ENCODE results near the gene PTTG1IP.

PTTG1IP gene

GRCh38 chr21:44818640-44819011 lies 54.9 kb downstream of the PTTG1IP start:
- Histone ChIP-seq H3K14ac (ENCODE audit: low read length) (peak overlapping the region; percentile 94), H4K8ac (ENCODE audit: low read depth, low read length) (peak overlapping the region; percentile 98), H3K9me3 (ENCODE audit: insufficient read depth, low read depth, low read length) (peaks cover 30% of the 10 kb centered on the region), H3K27me3 (ENCODE audit: insufficient read depth, low read length) (no peaks in the 10 kb centered on the region), H3K18ac (ENCODE audit: low read length) (peak overlapping the region; percentile 94), H4K12ac (ENCODE audit: low read depth, low read length) (peak overlapping the region; percentile 89), H3K23ac (ENCODE audit: low read length) (no peak overlapping the region), H3K27ac (ENCODE audit: low read depth, low read length) (peak overlapping the region; percentile 78), H4K91ac (ENCODE audit: low read depth, low read length) (peak overlapping the region; percentile 95), H3K36me3 (ENCODE audit: control insufficient read depth in 1 of 2, insufficient read depth in 2 of 2, low read length in 2 of 2) (peaks cover 3% of the 10 kb centered on the region in 2 experiments), H2BK120ac (ENCODE audit: insufficient read depth, low read length, poor library complexity) (peak overlapping the region; percentile 53), H3K4me2 (ENCODE audit: low read length) (peak overlapping the region; percentile 91), H2BK12ac (ENCODE audit: low read length) (peak overlapping the region; percentile 35), H2AFZ (ENCODE audit: insufficient read depth, low read length, poor library complexity) (peak overlapping the region; percentile 17), H2BK5ac (ENCODE audit: low read depth, low read length, poor library complexity) (no peak overlapping the region), H3K4me3 (ENCODE audit: low read depth, low read length) (peak overlapping the region; percentile 96), H3K79me1 (ENCODE audit: low read length) (peaks cover 9% of the 10 kb centered on the region), H3K79me2 (ENCODE audit: control insufficient read depth, insufficient read depth, low read length, poor library complexity) (peaks cover 8% of the 10 kb centered on the region), H2AK5ac (ENCODE audit: low read length) (peak overlapping the region; percentile 73), H3K4ac (ENCODE audit: low read depth, low read length) (peak overlapping the region; percentile 83), H3K9ac (ENCODE audit: low read length) (no peak overlapping the region), H3K4me1 (ENCODE audit: control insufficient read depth in 1 of 2, insufficient read depth in 2 of 2, low read length in 2 of 2) (peaks cover 9 to 14% of the 10 kb centered on the region in 2 experiments)
- DNase-seq: no peak
- no CpG with 5 or more reads among the region's 37 CpGs for WGBS (ENCODE audit: extremely low coverage, insufficient coverage, insufficient read length)

DNA sequence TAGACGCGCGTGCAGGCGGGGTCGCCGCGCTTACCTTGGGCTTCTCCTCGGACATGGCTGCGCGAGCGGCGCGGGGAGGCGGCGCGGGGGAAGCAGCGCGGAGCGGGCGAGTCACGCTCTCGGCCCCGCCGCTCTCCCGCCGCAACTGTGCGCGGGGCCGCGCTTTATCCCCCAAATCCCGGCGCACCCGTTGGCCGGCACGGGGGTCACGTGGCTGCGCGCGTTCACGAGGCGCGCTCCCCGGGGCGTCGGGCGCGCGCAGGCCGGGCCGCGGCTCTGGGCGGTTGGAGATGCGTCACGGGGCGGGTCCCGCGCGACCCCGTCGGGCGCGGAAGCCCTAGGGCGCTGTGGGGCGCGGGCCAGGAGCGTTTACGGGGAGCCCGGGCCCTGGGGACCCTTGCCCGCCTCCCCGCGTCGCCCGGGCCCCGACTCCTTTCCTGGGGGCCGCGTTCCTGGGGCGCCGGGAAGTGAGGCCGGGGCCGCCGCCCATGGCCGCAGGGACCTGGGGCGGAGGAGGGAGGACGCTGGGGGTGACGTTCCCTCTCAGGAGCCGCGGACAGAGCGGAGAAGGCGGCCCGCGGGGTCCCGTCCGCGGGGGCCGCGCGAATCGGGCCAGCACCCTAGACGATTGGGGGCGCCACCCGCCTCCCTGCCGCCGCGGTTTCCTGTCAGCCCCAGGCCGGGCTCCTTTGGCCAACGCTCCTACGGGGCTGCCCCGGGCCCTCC lies 55.4 kb downstream of the PTTG1IP start, which contains the start of gene SUMO3:
SUMO3 (minus strand) TSS at position 149 of the 726 bp plus-strand sequence; CDS start at position 55, 94 bp downstream.
- H3K36me3 ChIP-seq (ENCODE audit: control insufficient read depth in 1 of 2, insufficient read depth in 2 of 2, low read length in 2 of 2): peaks cover 8 to 9% of the 10 kb centered on the region in 2 experiments
- peaks cover 30% of the 10 kb centered on the region for H3K9me3 ChIP-seq (ENCODE audit: insufficient read depth, low read depth, low read length)
- WGBS (ENCODE audit: extremely low coverage, insufficient coverage, insufficient read length): no CpG with 5 or more reads among the region's 108 CpGs
- no peak within 1 kb of the TSS for H3K23ac ChIP-seq (ENCODE audit: low read length)
- H4K91ac ChIP-seq (ENCODE audit: low read depth, low read length): peak within 1 kb of the TSS; percentile 96
- H3K27me3 ChIP-seq (ENCODE audit: insufficient read depth, low read length): no peaks in the 10 kb centered on the region
- peaks cover 8% of the 10 kb centered on the region for H3K79me2 ChIP-seq (ENCODE audit: control insufficient read depth, insufficient read depth, low read length, poor library complexity)
- H2AK5ac ChIP-seq (ENCODE audit: low read length): peak within 1 kb of the TSS; percentile 73
- peak within 1 kb of the TSS; percentile 35 for H2BK12ac ChIP-seq (ENCODE audit: low read length)
- peak within 1 kb of the TSS; percentile 83 for H3K4ac ChIP-seq (ENCODE audit: low read depth, low read length)
- H3K4me3 ChIP-seq (ENCODE audit: low read depth, low read length): peak within 1 kb of the TSS; percentile 96
- peak within 1 kb of the TSS; percentile 87 for H3K9ac ChIP-seq (ENCODE audit: low read length)
- peaks cover 9 to 14% of the 10 kb centered on the region in 2 experiments for H3K4me1 ChIP-seq (ENCODE audit: control insufficient read depth in 1 of 2, insufficient read depth in 2 of 2, low read length in 2 of 2)
- H3K4me2 ChIP-seq (ENCODE audit: low read length): peak within 1 kb of the TSS; percentile 91
- peak within 1 kb of the TSS; percentile 93 for H4K12ac ChIP-seq (ENCODE audit: low read depth, low read length)
- H2AFZ ChIP-seq (ENCODE audit: insufficient read depth, low read length, poor library complexity): peak within 1 kb of the TSS; percentile 88
- H2BK120ac ChIP-seq (ENCODE audit: insufficient read depth, low read length, poor library complexity): peak within 1 kb of the TSS; percentile 84
- H3K27ac ChIP-seq (ENCODE audit: low read depth, low read length): peak within 1 kb of the TSS; percentile 78
- peak within 1 kb of the TSS; percentile 95 for H2BK5ac ChIP-seq (ENCODE audit: low read depth, low read length, poor library complexity)
- H3K14ac ChIP-seq (ENCODE audit: low read length): peak within 1 kb of the TSS; percentile 94
- H3K18ac ChIP-seq (ENCODE audit: low read length): peak within 1 kb of the TSS; percentile 94
- DNase-seq: peak; percentile 53 to 82
- peak within 1 kb of the TSS; percentile 98 for H4K8ac ChIP-seq (ENCODE audit: low read depth, low read length)
- peaks cover 9% of the 10 kb centered on the region for H3K79me1 ChIP-seq (ENCODE audit: low read length)

- peak overlapping the region; percentile 93 for H4K8ac ChIP-seq (ENCODE audit: low read depth, low read length)
- peaks cover 28% of the 10 kb centered on the region for H3K9me3 ChIP-seq (ENCODE audit: insufficient read depth, low read depth, low read length)
- H3K36me3 ChIP-seq (ENCODE audit: control insufficient read depth in 1 of 2, insufficient read depth in 2 of 2, low read length in 2 of 2): peaks cover 10 to 12% of the 10 kb centered on the region in 2 experiments
- H3K9ac ChIP-seq (ENCODE audit: low read length): no peak overlapping the region
- no peak overlapping the region for H2AK5ac ChIP-seq (ENCODE audit: low read length)
- H3K27ac ChIP-seq (ENCODE audit: low read depth, low read length): no peak overlapping the region
- H3K79me2 ChIP-seq (ENCODE audit: control insufficient read depth, insufficient read depth, low read length, poor library complexity): peaks cover 8% of the 10 kb centered on the region
- no CpG with 5 or more reads among the region's 43 CpGs for WGBS (ENCODE audit: extremely low coverage, insufficient coverage, insufficient read length)
- H2AFZ ChIP-seq (ENCODE audit: insufficient read depth, low read length, poor library complexity): peak overlapping the region; percentile 88
- H3K4me3 ChIP-seq (ENCODE audit: low read depth, low read length): peak overlapping the region; percentile 96
- H2BK5ac ChIP-seq (ENCODE audit: low read depth, low read length, poor library complexity): no peak overlapping the region
- peak overlapping the region; percentile 96 for H4K91ac ChIP-seq (ENCODE audit: low read depth, low read length)
- H3K14ac ChIP-seq (ENCODE audit: low read length): peak overlapping the region; percentile 92
- H3K4me2 ChIP-seq (ENCODE audit: low read length): peak overlapping the region; percentile 91
- peak overlapping the region; percentile 53 for H3K4ac ChIP-seq (ENCODE audit: low read depth, low read length)
- no peak overlapping the region for H2BK12ac ChIP-seq (ENCODE audit: low read length)
- peaks cover 9 to 14% of the 10 kb centered on the region in 2 experiments for H3K4me1 ChIP-seq (ENCODE audit: control insufficient read depth in 1 of 2, insufficient read depth in 2 of 2, low read length in 2 of 2)
- peak overlapping the region; percentile 84 for H2BK120ac ChIP-seq (ENCODE audit: insufficient read depth, low read length, poor library complexity)
- H4K12ac ChIP-seq (ENCODE audit: low read depth, low read length): peak overlapping the region; percentile 2
- peak overlapping the region; percentile 49 for H3K18ac ChIP-seq (ENCODE audit: low read length)
- H3K27me3 ChIP-seq (ENCODE audit: insufficient read depth, low read length): no peaks in the 10 kb centered on the region
- peaks cover 9% of the 10 kb centered on the region for H3K79me1 ChIP-seq (ENCODE audit: low read length)
- peak; percentile 79 to 87 for DNase-seq
- H3K23ac ChIP-seq (ENCODE audit: low read length): no peak overlapping the region
Observed at GRCh38 chr21:44817506-44817880, 56.0 kb downstream of the PTTG1IP start.

GRCh38 chr21:44816761-44817505 lies 56.6 kb downstream of the PTTG1IP start:
- DNase-seq: no peak
- no CpG with 5 or more reads among the region's 57 CpGs for WGBS (ENCODE audit: extremely low coverage, insufficient coverage, insufficient read length)

More at GRCh38 chr21:44816761-44817505, 56.6 kb downstream of the PTTG1IP start:
- Histone ChIP-seq H2AFZ (ENCODE audit: insufficient read depth, low read length, poor library complexity) (peak overlapping the region; percentile 60), H4K8ac (ENCODE audit: low read depth, low read length) (no peak overlapping the region), H3K14ac (ENCODE audit: low read length) (no peak overlapping the region), H3K4me2 (ENCODE audit: low read length) (peak overlapping the region; percentile 91), H3K27ac (ENCODE audit: low read depth, low read length) (no peak overlapping the region), H3K4me1 (ENCODE audit: control insufficient read depth in 1 of 2, insufficient read depth in 2 of 2, low read length in 2 of 2) (peaks cover 9 to 14% of the 10 kb centered on the region in 2 experiments), H3K9me3 (ENCODE audit: insufficient read depth, low read depth, low read length) (peaks cover 27% of the 10 kb centered on the region), H4K91ac (ENCODE audit: low read depth, low read length) (no peak overlapping the region), H3K18ac (ENCODE audit: low read length) (peak overlapping the region; percentile 49), H2BK5ac (ENCODE audit: low read depth, low read length, poor library complexity) (no peak overlapping the region), H2AK5ac (ENCODE audit: low read length) (no peak overlapping the region), H3K27me3 (ENCODE audit: insufficient read depth, low read length) (no peaks in the 10 kb centered on the region), H2BK120ac (ENCODE audit: insufficient read depth, low read length, poor library complexity) (no peak overlapping the region), H3K4ac (ENCODE audit: low read depth, low read length) (peak overlapping the region; percentile 53), H3K79me1 (ENCODE audit: low read length) (peaks cover 9% of the 10 kb centered on the region), H3K9ac (ENCODE audit: low read length) (no peak overlapping the region), H3K4me3 (ENCODE audit: low read depth, low read length) (peak overlapping the region; percentile 76), H4K12ac (ENCODE audit: low read depth, low read length) (peak overlapping the region; percentile 2), H2BK12ac (ENCODE audit: low read length) (no peak overlapping the region), H3K36me3 (ENCODE audit: control insufficient read depth in 1 of 2, insufficient read depth in 2 of 2, low read length in 2 of 2) (peaks cover 10 to 15% of the 10 kb centered on the region in 2 experiments), H3K79me2 (ENCODE audit: control insufficient read depth, insufficient read depth, low read length, poor library complexity) (peaks cover 8% of the 10 kb centered on the region), H3K23ac (ENCODE audit: low read length) (no peak overlapping the region)

Data from trophoblast cell (in vitro differentiated cells and primary cell).